ENCODE measurements around the gene TNFRSF19.

GRCh38 chr13:23673354-23673753 is 103.1 kb downstream of the TNFRSF19 start:
- TF ChIP-seq ZFP30 (CRISPR knock-in tag; IDR thresholded peaks at IDR 0.05) (no peak), OSR1 (CRISPR knock-in tag; IDR thresholded peaks at IDR 0.05) (no peak), RARB (CRISPR knock-in tag; IDR thresholded peaks at IDR 0.05) (no peak), ESRRG (CRISPR knock-in tag; IDR thresholded peaks at IDR 0.05) (no peak), CREB5 (CRISPR knock-in tag; IDR thresholded peaks at IDR 0.05; ENCODE audit: low read depth) (no peak), TCF4 (CRISPR knock-in tag; IDR thresholded peaks at IDR 0.05; ENCODE audit: borderline replicate concordance) (no peak), SNAI2 (CRISPR knock-in tag; IDR thresholded peaks at IDR 0.05) (no peak), GLIS3 (CRISPR knock-in tag; IDR thresholded peaks at IDR 0.05) (no peak), ARNTL (CRISPR knock-in tag; IDR thresholded peaks at IDR 0.05; ENCODE audit: borderline replicate concordance, low read depth) (no peak), CSDC2 (CRISPR knock-in tag; IDR thresholded peaks at IDR 0.05) (no peak), POU6F1 (CRISPR knock-in tag; IDR thresholded peaks at IDR 0.05; ENCODE audit: borderline replicate concordance, low read depth) (no peak)
- TF ChIP-seq, protein P1, sequence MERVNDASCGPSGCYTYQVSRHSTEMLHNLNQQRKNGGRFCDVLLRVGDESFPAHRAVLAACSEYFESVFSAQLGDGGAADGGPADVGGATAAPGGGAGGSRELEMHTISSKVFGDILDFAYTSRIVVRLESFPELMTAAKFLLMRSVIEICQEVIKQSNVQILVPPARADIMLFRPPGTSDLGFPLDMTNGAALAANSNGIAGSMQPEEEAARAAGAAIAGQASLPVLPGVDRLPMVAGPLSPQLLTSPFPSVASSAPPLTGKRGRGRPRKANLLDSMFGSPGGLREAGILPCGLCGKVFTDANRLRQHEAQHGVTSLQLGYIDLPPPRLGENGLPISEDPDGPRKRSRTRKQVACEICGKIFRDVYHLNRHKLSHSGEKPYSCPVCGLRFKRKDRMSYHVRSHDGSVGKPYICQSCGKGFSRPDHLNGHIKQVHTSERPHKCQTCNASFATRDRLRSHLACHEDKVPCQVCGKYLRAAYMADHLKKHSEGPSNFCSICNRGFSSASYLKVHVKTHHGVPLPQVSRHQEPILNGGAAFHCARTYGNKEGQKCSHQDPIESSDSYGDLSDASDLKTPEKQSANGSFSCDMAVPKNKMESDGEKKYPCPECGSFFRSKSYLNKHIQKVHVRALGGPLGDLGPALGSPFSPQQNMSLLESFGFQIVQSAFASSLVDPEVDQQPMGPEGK (CRISPR knock-in tag; IDR thresholded peaks at IDR 0.05; ENCODE audit: borderline replicate concordance) = no peak
